GM21447 (cell line): Measurements from ENCODE around the gene PIWIL4.
"Not testable (repeated sequence)": the region's sequence is repeated elsewhere in the genome, so short reads cannot be mapped to it uniquely, and the experiment has no call there.

Experiments used
- ATAC-seq: cut with Tn5 transposase; IDR thresholded peaks from one replicate; pipeline ENCODE4 v1.9.1; 2021; ENCODE audit not compliant: unreplicated experiment

PIWIL4 gene

DNA sequence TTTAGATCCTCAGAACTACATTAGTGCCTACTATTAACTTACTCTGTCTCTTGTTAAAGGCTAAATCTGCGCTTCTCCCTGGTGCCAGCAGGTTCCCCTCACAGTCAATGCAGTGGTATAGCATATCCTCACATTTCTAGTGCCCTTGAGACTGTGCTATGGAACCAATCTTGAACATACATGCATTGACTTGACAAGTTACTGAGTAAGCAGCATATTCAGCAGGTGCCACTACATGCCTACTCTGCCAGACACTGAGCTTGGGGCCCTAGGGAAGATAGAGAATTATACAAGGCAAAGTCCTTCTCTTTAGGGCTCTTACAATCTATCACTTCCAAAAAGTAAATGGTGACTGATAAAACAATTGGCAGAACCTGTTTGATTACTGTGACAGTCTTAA lies 20.3 kb upstream of the PIWIL4 start:
- ATAC-seq = no peak

DNA sequence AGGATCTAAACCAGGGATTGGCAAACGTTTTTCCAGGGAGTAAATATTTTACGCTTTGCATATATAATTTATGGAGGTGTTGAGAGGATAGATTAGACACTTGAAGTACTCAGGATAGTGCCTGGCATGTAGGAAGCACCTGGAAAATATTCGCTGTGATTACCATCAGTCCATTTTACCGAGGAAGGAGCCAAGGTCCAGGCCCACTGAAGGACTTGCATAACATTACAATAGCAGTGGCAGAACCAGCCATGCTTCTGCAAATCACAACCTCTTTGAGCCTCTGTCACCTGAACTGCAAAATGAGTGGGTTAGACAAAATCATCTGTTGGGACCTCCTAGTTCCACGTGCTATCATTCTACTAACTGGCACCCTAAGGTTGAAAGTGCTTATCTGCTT lies 18.0 kb upstream of the PIWIL4 start:
- ATAC-seq = no peak

DNA sequence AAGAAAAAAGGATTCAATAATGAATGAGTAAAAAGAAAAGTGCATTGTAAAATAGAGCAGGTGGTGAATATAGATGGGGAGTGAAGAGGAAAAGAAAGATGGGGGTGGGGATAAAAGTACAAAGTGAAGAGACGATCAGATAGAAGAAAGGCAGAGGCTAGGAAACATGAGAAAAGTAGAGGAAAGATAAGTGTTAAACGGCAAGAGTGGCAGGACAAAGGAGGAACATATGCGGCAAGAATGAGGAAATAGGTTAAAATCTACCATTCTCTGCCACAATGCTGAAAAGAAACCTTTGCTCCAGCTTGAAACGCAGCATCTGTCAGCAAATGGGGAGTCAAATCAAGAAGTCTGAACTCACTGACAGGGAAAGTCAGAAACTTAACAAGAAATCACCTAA lies 16.7 kb upstream of the PIWIL4 start:
- ATAC-seq = no peak

DNA sequence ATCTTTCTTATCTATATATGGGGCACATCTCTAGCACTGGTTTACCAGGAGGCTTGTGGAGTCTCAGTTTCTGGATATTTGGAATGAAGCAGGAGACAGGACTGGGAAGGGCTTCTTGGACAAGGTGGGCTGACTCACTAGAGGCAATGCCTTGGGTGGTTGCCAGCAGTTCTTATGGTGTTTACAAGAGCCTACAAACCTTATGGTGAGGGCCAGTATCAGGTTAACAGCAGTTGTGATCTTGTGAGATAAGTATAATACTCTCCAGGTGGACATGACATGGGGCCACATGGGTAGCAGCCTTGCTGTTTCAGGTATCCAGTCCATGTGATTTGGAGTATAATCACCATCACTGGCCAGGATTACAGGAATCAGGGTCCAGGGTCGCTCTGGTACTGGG lies 13.2 kb upstream of the PIWIL4 start:
- ATAC-seq = no peak

GRCh38 chr11:94555752-94556329 lies 11.3 kb upstream of the PIWIL4 start:
- not testable (repeated sequence) for ATAC-seq

GRCh38 chr11:94557421-94557820 lies 9.7 kb upstream of the PIWIL4 start:
- ATAC-seq = no peak

GRCh38 chr11:94557992-94558391 lies 9.2 kb upstream of the PIWIL4 start:
- ATAC-seq = no peak

GRCh38 chr11:94558468-94558867 lies 8.7 kb upstream of the PIWIL4 start:
- ATAC-seq = no peak

DNA sequence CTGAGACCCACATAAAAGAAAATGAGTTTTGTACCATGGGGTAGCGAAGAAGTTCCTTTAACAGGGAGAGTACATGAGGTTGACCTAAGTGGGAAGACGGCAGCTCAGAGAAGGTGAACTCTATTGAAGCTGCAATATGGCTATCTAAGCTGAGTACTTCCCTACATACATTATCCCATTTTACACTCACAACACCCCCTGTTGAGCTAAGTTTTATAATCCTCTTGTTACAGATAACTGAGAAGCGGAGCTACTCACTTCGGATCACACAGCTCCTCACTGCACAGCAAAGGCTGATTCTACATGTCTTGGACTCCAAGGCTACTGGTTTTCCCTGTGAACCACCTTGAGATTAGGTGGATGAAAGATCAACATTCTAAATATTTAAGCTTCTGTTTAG lies 8.2 kb upstream of the PIWIL4 start:
- ATAC-seq = no peak

DNA sequence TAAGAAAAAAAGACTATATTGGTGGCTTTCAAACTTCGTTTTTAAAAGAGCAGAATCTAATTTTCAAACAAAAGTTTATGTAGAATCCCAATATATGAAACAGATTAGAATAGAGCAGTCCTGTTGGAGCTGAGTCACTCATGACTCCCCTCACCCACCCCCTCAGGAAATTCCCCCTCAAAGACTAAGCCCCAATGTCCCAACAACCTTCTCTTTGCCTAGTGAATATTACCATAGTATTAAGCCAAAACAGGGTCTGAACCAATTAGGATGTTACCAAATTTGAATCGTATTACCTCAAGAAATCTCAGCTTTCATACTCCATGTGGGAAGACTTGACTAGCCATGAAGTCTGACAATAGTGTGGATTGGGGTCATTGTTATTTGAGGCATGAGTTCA lies 7.8 kb upstream of the PIWIL4 start:
- no peak for ATAC-seq

GRCh38 chr11:94560834-94561233 lies 6.3 kb upstream of the PIWIL4 start:
- no peak for ATAC-seq

- no peak for ATAC-seq
Measured at GRCh38 chr11:94563176-94563847, 3.9 kb upstream of the PIWIL4 start.

DNA sequence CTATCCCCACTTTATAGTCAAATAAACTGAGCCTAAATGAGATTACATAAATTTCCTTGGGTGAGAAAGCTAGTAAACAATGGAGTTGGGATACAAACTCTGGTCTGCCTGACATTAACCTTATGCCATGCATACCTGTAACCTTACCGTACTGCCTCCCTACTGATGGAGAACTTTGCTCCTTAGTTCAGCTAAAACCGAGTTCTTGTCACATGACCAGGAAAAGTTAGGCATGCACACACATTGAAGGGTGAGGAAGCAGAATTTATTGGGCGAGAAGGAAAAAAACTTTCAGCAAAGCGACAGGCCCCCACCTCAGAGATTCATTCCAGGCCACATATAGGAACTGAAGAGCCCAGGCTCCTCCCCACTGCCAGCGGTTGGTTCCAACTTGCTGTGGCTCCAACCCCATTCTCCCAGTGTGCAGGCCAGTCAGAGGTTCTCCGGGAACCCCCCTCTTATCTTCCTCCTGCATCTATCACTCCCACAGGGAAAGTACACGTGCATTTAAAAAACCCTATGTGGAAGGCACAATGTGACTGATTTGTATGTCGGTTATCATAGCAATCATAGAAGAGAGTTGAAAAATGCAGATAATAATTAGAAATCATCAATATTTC lies 3.2 kb upstream of the PIWIL4 start:
- no peak for ATAC-seq

GRCh38 chr11:94568200-94568599 lies 1.0 kb downstream of the PIWIL4 start:
- no peak for ATAC-seq

GRCh38 chr11:94568717-94569116 lies 1.5 kb downstream of the PIWIL4 start:
- ATAC-seq = no peak

DNA sequence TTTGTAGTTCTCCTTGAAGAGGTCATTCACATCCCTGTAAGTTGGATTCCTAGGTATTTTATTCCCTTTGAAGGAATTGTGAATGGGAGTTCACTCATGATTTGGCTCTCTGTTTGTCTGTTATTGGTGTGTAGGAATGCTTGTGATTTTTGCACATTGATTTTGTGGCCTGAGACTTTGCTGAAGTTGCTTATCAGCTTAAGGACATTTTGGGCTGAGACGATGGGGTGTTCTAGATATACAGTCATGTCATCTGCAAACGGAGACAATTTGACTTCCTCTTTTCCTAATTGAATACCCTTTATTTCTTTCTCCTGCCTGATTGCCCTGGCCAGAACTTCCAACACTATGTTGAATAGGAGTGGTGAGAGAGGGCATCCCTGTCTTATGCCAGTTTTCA lies 5.8 kb downstream of the PIWIL4 start:
- not testable (repeated sequence) for ATAC-seq

GRCh38 chr11:94574193-94574961 lies 7.2 kb downstream of the PIWIL4 start:
- no peak for ATAC-seq

DNA sequence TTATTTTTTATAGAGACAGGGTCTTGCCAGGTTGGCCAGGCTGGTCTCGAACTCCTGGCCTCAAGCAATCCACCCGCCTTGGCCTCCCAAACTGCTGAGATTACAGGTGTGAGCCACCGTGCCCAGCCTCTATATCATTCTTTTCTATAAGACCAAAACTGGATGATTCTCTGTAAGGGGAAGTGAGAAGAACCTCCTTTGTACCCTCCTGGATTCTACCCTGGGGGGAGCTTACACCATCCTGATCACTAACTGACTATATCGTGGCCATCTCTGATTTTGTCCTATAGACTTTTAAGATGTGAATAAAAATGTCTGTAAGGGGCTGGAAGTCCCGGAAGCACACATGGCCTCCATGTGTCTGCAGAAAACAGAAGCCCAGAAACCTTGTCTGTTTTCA lies 9.1 kb downstream of the PIWIL4 start:
- no peak for ATAC-seq

DNA sequence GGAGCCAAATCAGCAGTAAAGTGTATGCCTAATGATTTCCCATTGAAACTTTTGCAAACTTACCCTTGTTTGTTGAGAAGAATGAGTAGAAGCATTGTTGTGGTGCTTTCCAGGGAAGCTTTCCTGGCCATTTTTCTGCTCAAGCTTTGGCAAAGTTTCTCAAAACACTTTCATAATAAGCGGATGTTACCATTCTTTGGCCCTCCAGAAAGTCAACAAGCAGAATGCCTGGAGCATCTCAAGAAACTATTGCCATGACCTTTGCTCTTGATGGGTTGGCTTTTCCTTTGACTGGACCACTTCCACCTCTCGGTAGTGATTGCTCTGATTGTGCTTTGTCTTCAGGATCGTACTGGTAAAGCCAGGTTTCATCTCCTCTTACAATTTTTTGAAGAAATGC lies 10.7 kb downstream of the PIWIL4 start:
- no peak for ATAC-seq

GRCh38 chr11:94581926-94582325 lies 14.8 kb downstream of the PIWIL4 start:
- ATAC-seq = no peak

DNA sequence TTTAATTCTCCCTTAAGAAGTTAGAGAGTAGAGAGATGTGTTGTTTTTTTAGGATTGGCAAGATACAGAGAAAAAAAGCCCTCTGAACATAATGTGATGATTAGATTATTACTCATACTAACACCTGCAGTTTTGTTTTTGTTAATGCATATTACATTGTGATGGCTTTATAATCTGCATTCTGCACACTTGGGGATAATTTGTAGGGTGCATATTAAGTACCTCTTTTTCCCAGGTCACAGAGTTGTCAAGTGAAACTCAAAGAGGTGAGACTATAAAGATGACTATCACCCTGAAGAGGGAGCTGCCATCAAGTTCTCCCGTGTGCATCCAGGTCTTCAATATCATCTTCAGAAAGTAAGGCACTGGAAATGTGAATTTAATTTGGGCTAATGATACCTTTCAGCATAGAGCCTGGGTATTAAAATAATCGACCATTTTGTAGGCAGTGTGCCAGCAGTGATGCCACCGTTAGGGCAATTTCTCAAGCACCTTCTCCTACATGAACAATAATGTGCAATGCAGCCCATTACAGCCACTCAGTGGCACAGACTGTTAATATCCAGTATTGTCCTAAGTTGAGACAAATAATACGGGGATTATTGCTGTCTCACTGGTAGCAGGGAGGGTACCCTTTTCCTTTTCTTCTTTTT lies 16.2 kb downstream of the PIWIL4 start:
- no peak for ATAC-seq
